Endothelial cell of hepatic sinusoid (primary cell): ENCODE measurements around the gene WDPCP.
"Not testable (repeated sequence)": the region's sequence is repeated elsewhere in the genome, so short reads cannot be mapped to it uniquely, and the experiment has no call there.

ENCODE experiments used
- in situ Hi-C: cut with HindIII; loops from 2 replicates; pipeline ENCODE4 v1.10.0; 2017; ENCODE audit warnings: low sequenced_read_pairs

The WDPCP gene

DNA sequence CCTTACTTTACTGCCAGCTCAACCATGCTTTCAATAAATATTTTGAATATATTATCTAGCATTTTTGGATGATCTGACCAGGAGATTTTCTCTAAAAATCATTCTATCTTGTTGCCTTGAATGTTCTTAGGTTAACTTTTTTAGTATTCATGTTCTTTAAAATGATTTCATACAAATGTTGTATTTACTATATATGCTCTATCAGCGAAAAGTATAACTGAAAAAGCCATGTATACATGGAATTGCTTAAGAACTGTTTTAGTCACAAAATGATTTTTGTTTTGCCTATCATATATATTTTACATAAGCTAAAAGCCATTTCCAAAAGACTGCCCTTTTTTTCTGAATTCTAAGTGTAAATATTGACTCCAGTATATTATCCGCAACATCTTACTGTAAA, 213.9 kb downstream of the WDPCP start:
- in situ Hi-C loops = no loop called here

DNA sequence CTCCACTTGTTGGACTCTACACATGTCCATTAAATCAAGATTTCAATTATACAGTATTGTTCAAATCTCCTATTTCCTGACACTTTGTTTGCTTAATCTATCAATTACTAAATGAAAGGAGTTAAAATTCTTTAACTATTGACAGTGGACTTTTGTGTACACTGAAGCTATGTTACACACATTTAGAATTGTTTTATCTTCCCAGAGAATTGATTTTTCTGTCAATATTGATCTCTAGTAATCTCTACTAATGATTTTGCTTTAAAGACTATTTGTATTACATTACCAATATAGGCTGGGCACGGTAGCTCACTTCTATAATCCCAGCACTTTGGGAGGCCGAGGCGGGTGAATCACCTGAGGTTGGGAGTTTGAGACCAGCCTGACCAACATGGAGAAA, 215.7 kb downstream of the WDPCP start:
- in situ Hi-C loops = no loop called here

DNA sequence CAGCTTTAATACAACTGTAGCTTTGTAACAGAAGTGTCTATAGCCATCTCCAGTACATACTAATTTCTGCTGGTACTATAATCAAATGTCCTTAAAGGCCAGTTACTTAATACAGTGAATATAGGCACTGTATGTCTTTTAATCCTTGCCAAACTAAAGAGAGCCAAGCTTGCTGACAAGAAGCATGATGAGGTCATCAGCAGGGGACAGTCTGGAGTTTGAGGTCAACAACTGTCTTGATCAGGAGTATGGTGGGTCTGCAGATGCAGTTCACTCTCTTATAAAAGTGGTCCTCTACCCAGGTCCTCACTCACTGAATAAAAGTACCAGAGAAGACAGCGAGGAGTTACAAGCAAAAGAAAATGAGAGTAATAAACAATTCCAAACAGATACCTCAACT, 219.1 kb downstream of the WDPCP start:
- in situ Hi-C loops = no loop called here

DNA sequence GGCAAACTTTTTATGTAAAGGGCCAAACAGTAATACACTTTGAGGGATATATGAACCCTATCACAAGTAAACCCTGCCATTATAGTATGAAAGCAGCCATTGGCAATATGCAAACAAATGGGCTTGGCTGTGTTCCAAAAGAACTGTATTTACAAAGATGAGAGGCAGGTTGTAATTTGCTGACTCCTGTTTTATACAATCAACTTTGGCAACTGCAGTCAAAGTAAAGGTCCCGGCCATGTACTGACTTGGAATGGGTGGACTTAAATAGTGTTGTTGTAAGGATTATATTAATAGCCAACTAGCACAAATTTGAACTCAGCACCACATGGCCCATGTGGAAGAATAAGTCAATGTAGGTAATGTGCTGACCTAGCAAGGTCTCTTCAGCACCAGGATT, 223.4 kb downstream of the WDPCP start:
- in situ Hi-C loops = no loop called here

DNA sequence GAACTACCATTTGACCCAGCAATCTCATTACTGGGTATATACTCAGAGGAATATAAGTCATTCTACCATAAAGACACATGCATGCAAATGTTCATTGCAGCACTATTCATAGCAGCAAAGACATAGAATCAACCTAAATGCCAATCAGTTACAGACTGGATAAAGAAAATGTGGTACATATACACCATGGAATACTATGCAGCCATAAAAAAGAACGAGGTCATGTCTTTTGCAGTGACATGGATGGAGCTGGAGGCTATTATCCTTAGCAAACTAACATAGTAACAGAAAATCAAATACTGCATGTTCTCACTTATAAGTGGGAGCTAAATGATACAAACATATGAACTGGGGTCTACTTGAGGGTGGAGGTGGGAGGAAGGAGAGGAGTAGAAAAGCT, 230.6 kb downstream of the WDPCP start:
- in situ Hi-C loops = not testable (repeated sequence)

DNA sequence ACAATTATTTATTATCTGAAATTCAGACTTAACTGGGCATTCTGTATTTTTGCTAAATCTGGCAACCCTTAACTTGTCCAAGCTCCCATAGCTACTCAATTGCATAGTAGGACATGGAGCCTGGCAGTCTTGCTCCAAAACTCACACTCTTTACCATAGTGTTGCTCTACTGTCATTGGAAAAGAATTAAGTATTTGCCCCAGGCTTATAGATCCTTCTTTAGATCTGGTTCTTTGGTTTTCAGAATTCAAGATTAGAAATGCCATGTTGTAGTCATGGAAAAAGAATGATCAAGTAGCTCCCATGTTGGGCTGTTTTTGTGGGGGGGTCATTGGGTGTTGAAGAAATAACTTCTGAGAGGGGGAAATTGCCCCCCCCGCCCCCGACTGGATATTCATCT, 240.9 kb downstream of the WDPCP start:
- in situ Hi-C loops = no loop called here

DNA sequence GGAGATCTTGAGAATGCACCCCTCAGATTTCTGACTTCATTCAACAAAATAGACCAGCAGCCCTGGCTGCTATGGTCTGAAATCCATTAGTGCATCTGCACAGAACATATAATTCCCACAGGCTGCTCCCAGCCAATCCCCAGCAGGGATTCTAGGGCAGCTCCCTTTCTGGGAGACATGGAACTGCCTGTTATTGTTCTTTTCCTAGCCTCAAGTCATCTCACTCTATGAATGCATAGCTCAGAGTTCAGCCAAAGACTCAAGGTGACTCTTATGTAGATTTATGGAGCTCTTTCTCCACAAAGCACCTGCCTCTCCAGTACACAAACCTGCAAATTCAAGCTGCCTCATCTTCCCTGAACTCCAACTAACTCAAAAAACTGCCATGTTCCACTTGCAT, 241.9 kb downstream of the WDPCP start:
- in situ Hi-C loops = no loop called here

DNA sequence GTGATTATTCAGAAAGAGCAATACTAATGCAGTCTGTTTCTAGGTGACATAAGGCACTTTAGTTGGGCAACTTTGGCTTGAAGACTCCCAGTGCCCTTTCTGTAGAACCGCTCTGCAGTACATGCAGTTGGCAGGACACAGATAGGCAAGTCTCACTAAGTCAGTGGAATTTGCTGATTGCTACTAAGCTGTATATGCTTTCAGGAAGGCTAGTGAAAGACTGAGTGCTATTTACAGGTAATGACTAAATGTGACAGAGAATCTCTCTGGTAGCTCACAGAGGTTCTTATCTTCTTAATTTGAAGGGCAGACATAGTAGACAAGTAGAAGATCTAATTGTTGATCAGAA, 243.0 kb downstream of the WDPCP start:
- in situ Hi-C loops = no loop called here

DNA sequence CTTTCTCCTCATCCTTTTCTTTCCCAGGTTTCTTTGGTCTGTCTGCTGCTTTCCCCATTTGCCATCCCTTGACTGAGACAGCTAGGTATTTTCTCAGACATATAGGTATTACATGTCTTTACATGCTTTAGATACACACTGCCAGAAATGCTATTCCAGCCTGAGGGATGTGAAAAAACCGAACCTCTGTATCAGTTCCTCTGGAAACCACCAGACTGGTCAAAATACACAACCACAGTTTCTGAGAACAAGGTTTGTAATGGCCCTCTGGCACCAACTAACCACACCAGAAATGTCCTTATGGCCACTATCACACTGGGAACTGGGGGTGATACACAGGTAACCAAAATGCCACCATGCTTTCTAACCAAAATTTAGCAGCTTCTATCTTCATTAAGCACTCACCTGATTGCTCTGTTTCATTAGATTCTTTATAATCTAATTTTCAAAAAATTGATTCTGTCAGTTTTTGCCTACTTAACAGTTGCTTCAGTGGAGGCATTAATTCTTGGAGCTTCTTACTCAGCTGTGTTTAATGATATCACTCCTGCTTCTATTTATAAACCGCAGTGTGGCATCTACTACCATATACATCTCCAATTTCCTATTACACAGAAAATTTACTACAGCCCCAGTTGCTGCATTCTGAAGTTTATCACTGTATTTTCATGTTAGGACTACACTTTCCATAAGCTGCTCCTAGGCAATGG, 243.5 kb downstream of the WDPCP start:
- in situ Hi-C loops = no loop called here

DNA sequence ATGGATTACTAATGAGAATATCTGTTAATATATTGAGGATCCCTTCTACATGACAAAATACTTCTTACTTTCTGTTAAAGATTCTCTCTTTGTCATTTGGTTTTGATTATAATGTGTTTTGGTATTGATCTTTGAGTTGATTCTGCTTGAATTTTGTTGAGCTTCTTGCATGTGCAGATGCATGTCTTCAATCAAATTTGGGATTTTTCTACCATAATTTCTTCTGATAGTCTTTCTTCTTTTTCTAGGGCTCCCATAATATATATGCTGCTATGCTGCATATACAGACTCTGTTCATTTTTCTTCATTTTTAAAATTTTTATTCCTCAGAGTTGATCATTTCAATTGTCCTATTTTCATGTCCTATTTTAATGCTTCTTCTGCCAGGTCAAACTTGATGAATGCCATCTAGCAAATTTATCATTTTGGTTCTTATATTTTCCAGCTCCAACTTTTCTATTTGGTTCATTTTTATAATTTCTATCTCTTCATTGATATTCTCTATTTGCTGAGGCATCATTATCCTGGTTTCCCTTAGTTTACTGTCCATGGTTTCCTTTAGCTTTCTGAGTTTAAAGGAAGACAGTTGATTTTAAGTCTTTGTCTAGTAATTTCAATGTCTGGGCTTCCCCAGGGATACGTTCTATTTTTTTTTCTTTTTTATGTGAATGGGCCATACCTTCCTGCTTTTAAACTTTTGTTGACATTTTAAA, 244.7 kb downstream of the WDPCP start:
- in situ Hi-C loops = no loop called here

DNA sequence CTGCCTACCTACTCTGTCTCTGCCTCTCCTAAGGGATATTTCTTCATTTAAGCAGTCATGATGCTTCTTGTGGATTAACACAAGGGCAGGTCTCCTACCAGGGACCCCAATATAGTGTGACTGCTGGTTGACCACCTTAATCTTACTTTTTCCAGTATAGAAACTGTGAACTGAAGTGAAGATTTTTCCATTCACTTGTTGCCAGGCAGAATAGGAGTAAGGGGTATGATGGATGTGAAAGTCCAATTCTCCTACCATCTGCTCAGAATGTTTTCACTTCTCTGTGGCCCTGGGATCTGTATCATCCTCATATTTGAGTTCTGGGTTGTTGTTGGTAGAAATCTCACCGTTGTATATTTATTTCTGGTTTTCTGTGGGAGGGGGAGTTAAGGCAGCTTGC, 247.8 kb downstream of the WDPCP start:
- in situ Hi-C loops = no loop called here

DNA sequence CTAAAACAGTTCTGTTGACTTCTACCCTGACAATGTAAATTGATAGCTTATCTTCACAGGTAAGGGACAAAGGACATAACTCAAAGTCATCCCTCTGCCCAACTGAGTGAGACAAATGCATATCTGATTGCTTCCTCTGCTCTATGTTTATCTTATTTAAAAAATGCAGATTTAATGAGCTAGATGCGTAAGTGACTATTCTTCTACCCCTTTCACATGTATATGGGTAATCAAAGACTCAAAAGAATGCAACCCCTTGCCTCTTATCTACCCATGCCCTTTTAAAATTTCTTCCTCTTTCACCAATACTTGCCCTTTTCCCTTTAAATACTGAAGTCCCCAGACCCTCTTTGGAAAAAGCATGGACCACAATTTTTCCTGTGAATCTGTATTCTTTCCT, 253.4 kb downstream of the WDPCP start:
- in situ Hi-C loops = no loop called here

DNA sequence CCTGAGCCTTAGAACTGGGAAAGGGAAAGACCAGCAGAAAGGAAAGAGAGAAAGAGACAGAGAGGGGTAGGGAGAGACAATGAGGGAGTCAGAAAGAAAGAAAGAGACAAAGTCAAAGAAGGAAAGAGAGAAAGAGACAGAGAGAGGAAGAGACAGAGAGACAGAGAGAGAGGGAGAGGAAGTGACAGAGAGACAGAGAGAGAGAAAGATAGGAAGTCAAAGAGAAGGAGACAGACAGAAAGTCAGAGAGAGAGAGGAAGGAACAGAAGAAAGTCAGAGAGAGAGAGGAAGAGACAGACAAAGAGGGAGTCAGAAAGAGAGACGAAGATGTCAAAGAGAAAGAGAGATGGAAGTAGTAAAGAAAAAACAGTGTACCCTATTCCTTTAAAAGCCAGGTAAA, 261.8 kb downstream of the WDPCP start:
- in situ Hi-C loops = no loop called here

DNA sequence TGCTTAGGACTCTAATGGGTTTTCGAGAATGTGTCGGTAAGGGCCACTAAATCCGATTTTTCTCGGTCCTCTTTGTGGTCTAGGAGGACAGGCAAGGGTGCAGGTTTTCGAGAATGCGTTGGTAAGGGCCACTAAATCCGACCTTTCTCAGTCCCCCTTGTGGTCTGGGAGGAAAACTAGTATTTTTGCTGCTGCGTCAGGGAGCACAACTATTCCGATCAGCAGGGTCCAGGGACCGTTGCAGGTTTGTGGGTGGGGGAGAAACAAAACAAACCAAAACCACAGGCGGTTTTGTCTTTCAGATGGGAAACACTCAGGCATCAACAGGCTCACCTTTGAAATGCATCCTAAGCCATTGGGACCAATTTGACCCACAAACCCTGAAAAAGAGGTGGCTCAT, 264.6 kb downstream of the WDPCP start:
- in situ Hi-C loops = not testable (repeated sequence)

DNA sequence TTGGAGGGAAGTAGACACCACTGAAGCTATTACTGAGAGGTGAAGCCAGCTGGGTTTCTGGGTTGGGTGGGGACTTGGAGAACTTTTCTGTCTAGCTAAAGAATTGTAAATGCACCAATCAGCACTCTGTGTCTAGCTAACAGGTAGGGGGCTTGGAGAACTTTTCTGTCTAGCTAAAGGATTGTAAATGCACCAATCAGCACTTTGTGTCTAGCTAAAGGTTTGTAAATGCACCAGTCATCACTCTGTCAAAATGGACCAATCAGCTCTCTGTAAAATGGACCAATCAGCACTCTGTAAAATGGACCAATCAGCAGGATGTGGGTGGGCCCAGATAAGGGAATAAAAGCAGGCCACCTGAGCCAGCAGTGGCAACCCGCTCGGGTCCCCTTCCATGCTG, 266.3 kb downstream of the WDPCP start:
- in situ Hi-C loops = not testable (repeated sequence)

DNA sequence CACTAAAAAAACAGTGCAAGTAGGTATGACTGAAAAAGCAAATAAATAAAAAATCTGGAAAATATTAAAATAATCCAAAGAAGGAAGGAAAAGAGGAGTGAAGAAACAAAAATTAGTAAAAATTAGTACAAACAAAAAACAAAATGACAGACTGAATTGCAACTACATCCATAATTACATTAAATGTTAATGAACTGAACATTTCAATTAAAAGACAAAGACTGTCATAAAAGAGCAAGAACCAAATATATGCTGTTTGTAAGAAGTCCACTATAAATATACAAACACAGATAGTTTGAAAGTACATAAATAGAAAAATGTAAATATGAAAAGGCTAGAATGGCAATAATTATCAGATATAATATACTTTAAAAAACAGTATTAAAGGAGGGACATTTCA, 267.6 kb downstream of the WDPCP start:
- in situ Hi-C loops = no loop called here

DNA sequence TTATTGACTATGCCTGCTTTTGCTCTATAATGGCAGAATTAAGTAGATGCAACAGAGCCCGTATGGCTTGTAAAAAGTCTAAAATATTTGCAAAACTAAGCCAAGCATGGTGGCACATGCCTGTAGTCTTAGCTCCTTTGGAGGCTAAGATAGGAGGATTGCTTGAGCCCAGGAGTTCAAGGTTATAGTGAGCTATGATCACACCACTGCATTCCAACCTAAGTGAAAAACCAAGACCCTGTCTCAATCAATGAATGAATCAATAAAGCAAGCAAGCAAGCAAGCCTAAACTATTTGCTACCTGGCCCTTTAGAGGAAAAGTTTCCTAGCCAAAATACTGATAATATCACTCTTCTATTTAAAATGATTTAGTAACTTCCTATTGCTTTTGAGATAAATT, 277.7 kb downstream of the WDPCP start:
- in situ Hi-C loops = loop anchor here (5.0 to 10.0 kb wide), 2 partner anchors 42 to 56 kb away; no protein-coding TSS in a partner anchor

DNA sequence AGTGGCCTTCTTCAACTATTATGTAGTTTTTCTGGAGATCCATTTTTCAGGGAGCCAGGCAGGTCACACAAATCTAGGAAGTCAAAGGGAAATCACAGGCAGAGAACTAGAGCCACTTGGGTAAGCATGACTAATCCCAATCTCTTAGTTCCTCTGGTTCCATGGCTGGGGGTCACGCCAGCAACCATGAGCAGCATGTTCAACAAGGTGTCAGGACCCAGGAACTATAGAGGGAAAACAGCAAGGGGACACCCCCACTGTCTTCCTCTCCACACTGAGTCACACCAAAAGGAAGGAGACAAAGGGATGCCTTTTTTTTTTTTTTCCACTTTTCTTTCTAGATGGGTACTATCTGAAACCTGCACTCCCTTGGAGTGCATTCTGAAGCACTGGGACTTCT, 286.8 kb downstream of the WDPCP start:
- in situ Hi-C loops = no loop called here

DNA sequence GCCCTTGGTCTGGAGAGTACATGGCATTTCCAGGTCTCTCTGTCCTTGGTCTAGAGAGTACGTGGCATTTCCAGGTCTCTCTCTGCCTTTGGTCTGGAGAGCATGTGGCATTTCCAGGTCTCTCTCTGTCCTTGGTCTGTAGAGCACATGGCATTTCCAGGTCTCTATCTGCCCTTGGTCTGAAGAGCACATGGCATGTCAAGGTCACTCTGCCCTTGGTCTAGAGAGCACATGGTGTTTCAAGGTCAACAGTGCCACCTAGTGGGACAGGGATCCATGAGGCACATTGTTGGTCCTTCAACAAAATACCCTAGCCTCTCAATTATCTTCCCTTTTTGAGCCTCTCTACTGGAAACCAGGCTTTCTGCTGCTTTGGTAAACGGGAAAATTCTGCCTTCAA, 287.4 kb downstream of the WDPCP start:
- in situ Hi-C loops = no loop called here

DNA sequence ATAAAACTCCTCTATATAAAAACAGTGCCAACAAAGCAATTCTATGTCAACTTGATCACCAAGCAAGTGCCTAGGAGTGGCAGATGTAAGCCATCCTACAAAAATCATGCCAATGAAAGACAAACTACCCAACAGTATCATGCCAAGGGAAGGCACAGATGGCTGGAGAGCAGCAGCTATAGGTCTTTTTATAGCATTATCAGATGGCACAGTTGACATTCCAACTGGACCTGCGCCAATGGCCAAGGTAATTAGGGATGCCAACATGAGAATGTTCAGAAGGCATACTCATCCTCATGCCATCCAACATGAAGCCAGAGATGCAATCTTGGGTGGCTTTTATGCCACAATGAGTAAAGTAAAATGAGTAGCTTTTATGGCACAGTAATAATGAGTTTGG, 300.3 kb downstream of the WDPCP start:
- in situ Hi-C loops = no loop called here

DNA sequence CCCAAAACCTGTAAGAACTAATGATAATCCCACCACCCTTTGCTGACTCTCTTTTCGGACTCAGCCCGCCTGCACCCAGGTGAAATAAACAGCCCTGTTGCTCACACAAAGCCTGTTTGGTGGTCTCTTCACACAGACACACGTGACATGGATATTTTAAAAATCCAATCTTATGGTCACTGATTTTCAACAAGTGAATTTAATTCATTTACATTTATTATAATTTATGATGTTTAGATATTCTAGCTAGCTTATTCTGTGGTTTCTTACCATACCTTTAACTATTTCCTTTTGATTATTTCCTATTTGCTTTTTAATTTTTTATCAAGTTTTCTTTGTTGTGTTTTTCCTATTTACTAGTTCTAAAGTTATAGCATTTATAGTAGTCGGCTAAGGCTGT, 301.8 kb downstream of the WDPCP start:
- in situ Hi-C loops = not testable (repeated sequence)

DNA sequence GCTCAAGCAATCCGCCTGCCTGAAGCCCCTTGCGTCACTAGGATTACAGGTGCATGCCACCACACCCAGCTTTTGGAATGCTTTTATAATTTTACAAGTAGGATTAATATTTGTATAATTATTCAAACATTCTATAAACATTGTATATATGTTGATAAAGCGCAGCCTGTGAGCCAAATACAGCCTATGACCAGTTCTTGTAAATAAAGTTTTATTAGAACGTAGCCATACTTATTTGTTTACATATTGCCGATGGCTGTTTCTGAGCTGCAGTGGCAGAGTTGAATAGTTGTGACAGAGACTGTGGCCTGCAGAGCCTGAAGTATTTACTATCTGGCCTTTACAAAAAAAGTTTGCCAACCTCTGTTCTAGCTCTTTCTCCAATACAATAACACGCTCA, 305.0 kb downstream of the WDPCP start:
- in situ Hi-C loops = no loop called here

DNA sequence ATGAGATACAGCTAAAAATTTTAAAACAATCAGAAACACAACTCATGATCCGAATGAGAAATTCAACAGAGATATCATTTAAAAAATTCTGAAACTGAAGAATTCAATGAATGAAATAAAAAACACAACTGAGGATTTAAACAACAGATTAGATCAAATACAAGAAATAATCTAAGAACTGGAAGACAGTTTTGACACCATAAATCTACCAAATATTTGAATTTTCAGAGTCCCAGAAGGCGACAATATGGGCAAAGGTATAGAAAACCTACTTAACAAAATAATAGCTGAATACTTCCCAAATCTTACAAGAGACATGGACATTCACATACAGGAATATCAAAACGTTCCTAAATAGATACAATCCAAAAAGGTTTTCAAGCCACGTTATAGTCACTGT, 315.7 kb downstream of the WDPCP start:
- in situ Hi-C loops = no loop called here
